Central memory CD4-positive, alpha-beta T cell (primary cell): ENCODE results near the gene SLC16A10.
"Not testable (repeated sequence)": the region's sequence is repeated elsewhere in the genome, so short reads cannot be mapped to it uniquely, and the experiment has no call there.

Experiments
- DNase-seq: peaks from one replicate; pipeline ENCODE4 v3.0.0; 2022

SLC16A10 gene

DNA sequence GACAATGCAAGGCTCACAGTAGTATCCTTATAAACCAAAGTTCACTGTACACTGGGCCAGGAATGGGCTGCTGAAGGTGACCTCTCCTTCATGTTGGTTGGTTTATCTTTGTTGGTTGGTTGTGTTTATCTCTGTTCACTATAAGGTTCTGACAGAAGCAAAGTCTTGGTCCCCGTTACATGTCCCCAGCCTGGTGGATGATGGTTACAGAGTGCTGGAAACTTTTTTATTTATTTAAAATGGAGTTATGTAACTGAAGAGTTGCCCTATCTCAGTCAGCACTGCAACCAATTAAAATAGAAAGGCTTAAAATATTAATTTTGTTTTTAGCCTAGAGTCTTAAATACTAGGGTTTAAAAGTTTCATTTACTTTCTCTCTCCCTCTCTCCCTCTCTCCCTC is 100.6 kb downstream of the SLC16A10 start:
- DNase-seq, result no peak

DNA sequence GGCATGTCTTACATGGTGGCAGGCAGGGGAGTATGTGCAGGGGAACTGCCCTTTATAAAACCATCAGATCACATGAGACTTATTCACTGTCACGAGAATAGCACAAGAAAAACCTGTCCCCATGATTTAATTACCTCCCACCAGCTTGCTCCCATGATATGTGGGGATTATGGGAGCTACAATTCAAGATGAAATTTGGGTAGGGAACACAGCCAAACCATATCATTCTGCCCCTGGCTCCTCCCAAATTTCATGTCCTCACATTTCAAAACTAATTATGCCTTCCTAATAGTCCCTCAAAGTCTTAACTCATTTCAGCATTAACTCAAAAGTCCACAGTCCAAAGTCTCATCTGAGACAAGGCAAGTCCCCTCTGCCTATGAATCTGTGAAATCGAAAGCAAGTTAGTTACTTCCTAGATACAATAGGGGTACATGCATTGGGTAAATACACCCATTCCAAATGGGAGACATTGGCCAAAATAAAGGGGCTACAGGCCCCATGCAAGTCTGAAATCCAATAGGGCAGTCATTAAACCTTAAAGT is 102.4 kb downstream of the SLC16A10 start:
- not testable (repeated sequence) for DNase-seq

GRCh38 chr6:111190637-111191036 is 103.3 kb downstream of the SLC16A10 start:
- no peak for DNase-seq

- not testable (repeated sequence) for DNase-seq
Observed at GRCh38 chr6:111191136-111191535, 103.8 kb downstream of the SLC16A10 start.

- no peak for DNase-seq
Observed at GRCh38 chr6:111192911-111193555, 105.7 kb downstream of the SLC16A10 start.

DNA sequence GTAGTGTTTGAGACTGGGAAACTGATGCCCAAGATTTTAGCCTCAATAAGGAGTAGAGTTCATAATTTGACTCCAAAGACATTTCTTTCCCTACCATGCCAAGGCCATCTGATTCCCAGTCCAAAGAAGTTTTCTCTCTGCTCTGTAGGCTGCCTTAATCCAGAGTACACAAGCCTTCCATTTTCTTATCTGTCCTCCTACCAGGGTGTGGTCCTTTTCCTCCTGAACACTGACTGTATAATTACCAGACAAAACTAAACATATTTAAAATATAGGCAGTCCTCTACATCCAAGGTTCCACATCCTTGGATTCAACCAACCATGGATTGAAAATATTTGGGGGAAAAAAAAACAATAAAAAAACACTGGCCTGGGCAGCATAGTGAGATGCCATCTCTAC is 108.4 kb downstream of the SLC16A10 start:
- no peak for DNase-seq

- DNase-seq, result no peak
Observed at GRCh38 chr6:111198841-111199240, 111.5 kb downstream of the SLC16A10 start.

- no peak for DNase-seq
Observed at GRCh38 chr6:111199935-111200334, 112.6 kb downstream of the SLC16A10 start.

GRCh38 chr6:111200350-111201243 is 113.3 kb downstream of the SLC16A10 start:
- DNase-seq, result no peak

- DNase-seq, result no peak
Observed at GRCh38 chr6:111201244-111201554, 113.9 kb downstream of the SLC16A10 start.

DNA sequence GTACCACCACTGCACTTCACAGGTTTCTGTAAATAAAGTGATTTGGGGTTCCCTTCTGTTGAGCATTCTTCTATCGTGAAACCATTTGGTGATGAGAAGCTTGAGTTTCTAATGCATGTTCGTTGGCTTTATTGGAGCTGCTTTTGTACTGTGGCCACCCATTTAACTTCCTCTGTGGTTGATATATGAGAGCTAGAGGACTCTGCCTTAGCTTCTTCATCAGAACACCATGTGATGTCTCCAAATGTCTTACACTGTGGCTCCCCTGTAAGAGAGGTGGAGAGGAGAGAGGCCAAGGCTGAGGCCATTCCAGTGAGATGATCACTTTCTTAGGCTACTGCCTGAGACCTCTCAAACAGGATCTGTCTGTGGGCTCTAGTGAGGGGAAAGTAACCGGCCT is 114.5 kb downstream of the SLC16A10 start:
- DNase-seq, result no peak

GRCh38 chr6:111203539-111203938 is 116.2 kb downstream of the SLC16A10 start:
- not testable (repeated sequence) for DNase-seq

GRCh38 chr6:111204305-111204704 is 117.0 kb downstream of the SLC16A10 start:
- no peak for DNase-seq

GRCh38 chr6:111204881-111205280 is 117.6 kb downstream of the SLC16A10 start:
- no peak for DNase-seq

DNA sequence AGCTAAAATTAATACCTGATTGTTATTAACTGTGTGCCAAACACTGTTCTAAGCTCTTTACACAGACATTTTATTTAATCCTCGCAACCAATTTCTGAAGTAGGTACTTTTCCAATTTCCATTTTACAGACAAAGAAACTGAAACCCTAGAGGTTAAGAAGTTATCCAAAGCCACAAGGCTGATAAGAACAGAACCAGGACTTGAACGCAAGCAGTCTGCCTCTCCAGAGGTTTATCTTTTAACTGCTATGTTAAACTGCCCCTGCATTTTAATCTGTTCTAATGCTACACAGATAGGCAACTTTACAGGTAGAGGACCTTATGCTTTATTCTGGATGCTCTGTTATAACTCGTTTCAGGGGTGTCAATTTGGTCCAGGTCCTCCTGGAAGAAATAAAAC is 118.2 kb downstream of the SLC16A10 start:
- DNase-seq, result no peak

DNA sequence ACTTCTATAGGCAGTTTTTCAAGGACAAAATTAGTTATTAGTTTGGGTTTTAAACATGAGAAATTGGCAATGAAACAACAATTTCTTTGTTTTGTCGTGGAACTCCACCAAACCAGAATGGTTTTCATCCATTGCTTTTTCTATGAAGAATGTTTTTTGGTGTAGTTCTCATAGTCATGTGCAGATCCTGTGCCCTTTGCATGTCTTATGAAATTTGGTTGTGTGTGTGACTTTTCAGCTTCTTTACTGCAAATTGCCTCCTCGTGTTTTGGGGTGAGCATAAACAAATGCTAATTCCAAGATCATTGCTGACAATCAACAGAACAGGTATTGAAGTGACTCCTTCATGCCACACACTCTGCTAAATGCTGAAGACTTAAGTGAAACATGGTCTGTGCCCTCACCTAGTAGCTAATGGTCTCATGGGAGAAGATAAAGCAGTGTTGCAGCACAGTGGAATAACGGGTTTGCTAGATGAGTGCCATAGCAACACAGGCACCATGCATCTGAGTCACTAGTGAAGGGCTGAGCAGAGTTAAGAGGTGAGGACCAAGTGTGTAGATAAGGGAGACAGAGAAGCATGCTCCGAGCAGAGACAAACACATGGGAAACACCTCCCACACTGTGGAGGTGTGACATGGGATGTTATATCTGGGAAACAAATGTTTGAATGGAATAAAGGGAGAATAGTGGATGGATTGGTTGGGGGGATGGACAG is 120.0 kb downstream of the SLC16A10 start:
- DNase-seq, result no peak

GRCh38 chr6:111208933-111209332 is 121.6 kb downstream of the SLC16A10 start:
- DNase-seq, result no peak

DNA sequence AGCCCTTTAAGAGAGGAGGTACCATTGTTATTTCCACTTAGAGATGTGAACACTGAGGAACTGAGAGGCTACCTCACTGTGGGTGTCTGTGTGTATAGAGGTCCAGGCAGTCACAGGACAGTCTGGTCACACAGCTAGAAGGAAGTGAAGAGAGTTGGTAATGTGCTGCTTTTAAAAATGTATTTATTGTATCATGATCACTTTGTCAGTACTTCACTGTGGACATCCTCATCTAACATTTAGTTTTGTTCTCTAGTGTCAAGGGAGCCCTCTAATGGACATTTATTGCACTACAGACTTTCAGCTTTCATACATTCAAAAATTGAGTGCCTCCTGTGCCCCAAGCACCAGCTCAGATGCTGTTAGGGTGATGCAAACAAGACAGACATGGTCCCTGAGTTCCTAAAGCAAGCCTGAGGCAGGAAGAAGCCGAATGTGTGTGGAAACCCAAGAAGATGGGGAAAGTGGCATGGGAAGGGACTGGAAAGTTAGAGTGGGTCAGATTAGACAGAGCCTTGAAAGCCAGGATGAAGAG is 123.0 kb downstream of the SLC16A10 start:
- DNase-seq, result peak; percentile 42

GRCh38 chr6:111211411-111212030 is 124.2 kb downstream of the SLC16A10 start:
- no peak for DNase-seq

DNA sequence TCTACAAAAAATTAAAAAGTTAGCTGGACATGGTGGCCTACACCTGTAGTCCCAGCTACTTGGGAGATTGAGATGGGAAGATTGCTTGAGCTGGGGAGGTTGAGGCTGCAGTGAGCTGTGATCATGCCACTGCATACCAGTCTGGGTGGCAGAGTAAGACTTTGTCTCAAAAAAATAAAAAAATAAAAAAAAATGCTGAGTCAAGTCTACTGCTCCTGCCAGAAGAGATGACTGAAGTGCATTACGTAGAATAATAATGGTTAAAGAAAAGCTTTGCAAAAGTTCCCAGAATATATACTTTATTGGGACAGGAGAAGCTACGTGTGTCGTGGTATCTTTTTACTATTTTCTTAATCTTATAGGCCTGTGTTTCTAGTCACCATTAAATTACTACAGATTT is 125.3 kb downstream of the SLC16A10 start:
- no peak for DNase-seq

DNA sequence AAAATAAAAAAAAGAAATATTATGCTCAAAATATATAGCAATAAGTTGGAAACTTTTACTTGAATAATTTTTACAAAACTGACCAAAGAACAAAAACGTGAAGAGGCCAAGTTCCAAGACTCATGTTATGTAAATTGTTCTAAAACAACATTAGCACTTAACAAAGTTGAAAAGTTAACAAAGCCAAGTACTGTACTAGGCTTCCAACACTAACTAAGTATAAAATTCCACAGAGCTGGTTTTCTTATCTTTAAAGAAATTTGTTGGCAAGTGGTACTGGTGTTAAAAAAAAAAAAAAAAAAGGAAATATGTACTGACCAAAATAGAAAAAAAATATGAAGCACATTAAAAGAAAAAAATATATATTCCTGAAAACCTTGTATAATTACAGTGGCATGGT is 127.8 kb downstream of the SLC16A10 start:
- no peak for DNase-seq

DNA sequence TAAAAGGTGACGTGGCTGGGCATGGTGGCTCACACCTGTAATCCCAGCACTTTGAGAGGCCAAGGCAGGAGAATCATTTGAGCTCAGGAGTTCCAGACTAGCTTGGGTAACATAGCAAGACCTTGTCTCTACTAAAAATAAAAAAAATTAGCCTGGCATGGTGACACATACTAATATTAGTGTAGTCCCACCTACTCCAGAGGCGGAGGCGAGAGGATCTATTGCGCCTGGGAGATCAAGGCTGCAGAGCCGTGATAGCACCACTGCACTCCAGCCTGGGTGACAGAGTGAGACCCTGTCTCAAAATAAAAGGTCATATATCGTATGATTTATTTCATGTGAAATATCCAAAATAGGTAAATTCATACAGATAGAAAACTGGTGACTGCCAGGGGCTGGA is 132.5 kb downstream of the SLC16A10 start:
- no peak for DNase-seq
